ENCODE data around the gene ZDHHC1.

The ZDHHC1 gene

GRCh38 chr16:67407176-67407787 lies 9.0 kb downstream of the ZDHHC1 start:
- Histone ChIP-seq H4K20me1 (ENCODE audit: insufficient read depth, low read length) (no peaks in the 10 kb centered on the region), H3K4me2 (ENCODE audit: low read length) (no peak overlapping the region), H3K27me3 (ENCODE audit: low read depth, low read length) (no peaks in the 10 kb centered on the region), H3K79me2 (ENCODE audit: low read length) (no peaks in the 10 kb centered on the region), H3K9ac (ENCODE audit: low read length) (no peak overlapping the region), H3K36me3 (replicated peaks; ENCODE audit: low read depth, low read length) (no peaks in the 10 kb centered on the region), H3K9me3 (ENCODE audit: insufficient read depth, low read length) (no peaks in the 10 kb centered on the region), H2AFZ (ENCODE audit: low read depth, low read length) (no peak overlapping the region), H3K4me3 (ENCODE audit: low read length) (no peak overlapping the region), H3K4me1 (ENCODE audit: low read length) (no peaks in the 10 kb centered on the region), H3K27ac (ENCODE audit: low read length) (no peak overlapping the region)
- TF ChIP-seq EZH2phosphoT487 (IDR thresholded peaks at IDR 0.05; ENCODE audit: low read depth): no peak
- TF ChIP-seq CTCF (IDR thresholded peaks at IDR 0.05; ENCODE audit: low read depth, low read length): no peak

GRCh38 chr16:67406111-67406971 lies 9.9 kb downstream of the ZDHHC1 start:
- no peaks in the 10 kb centered on the region for H3K27me3 ChIP-seq (ENCODE audit: low read depth, low read length)
- no peak overlapping the region for H3K4me2 ChIP-seq (ENCODE audit: low read length)
- no peaks in the 10 kb centered on the region for H3K79me2 ChIP-seq (ENCODE audit: low read length)
- H2AFZ ChIP-seq (ENCODE audit: low read depth, low read length): no peak overlapping the region
- peaks cover 3% of the 10 kb centered on the region for H3K4me1 ChIP-seq (ENCODE audit: low read length)
- TF ChIP-seq EZH2phosphoT487 (IDR thresholded peaks at IDR 0.05; ENCODE audit: low read depth) (no peak), CTCF (IDR thresholded peaks at IDR 0.05; ENCODE audit: low read depth, low read length) (no peak)
- H3K36me3 ChIP-seq (replicated peaks; ENCODE audit: low read depth, low read length): no peaks in the 10 kb centered on the region
- H3K9me3 ChIP-seq (ENCODE audit: insufficient read depth, low read length): no peaks in the 10 kb centered on the region
- H3K9ac ChIP-seq (ENCODE audit: low read length): no peak overlapping the region
- H4K20me1 ChIP-seq (ENCODE audit: insufficient read depth, low read length): no peaks in the 10 kb centered on the region
- no peak overlapping the region for H3K27ac ChIP-seq (ENCODE audit: low read length)
- no peak overlapping the region for H3K4me3 ChIP-seq (ENCODE audit: low read length)

- Histone ChIP-seq H2AFZ (ENCODE audit: low read depth, low read length) (no peak overlapping the region), H3K27me3 (ENCODE audit: low read depth, low read length) (no peaks in the 10 kb centered on the region), H3K79me2 (ENCODE audit: low read length) (no peaks in the 10 kb centered on the region), H3K4me1 (ENCODE audit: low read length) (peaks cover 13% of the 10 kb centered on the region), H3K4me3 (ENCODE audit: low read length) (no peak overlapping the region), H3K4me2 (ENCODE audit: low read length) (no peak overlapping the region), H3K9me3 (ENCODE audit: insufficient read depth, low read length) (no peaks in the 10 kb centered on the region), H3K27ac (ENCODE audit: low read length) (no peak overlapping the region), H3K9ac (ENCODE audit: low read length) (no peak overlapping the region), H4K20me1 (ENCODE audit: insufficient read depth, low read length) (no peaks in the 10 kb centered on the region), H3K36me3 (replicated peaks; ENCODE audit: low read depth, low read length) (no peaks in the 10 kb centered on the region)
- TF ChIP-seq CTCF (IDR thresholded peaks at IDR 0.05; ENCODE audit: low read depth, low read length) (no peak), EZH2phosphoT487 (IDR thresholded peaks at IDR 0.05; ENCODE audit: low read depth) (no peak)
Observed at GRCh38 chr16:67405336-67405735, 10.9 kb downstream of the ZDHHC1 start.

GRCh38 chr16:67404740-67405226 lies 11.5 kb downstream of the ZDHHC1 start:
- no peak for TF ChIP-seq EZH2phosphoT487 (IDR thresholded peaks at IDR 0.05; ENCODE audit: low read depth)
- TF ChIP-seq CTCF (IDR thresholded peaks at IDR 0.05; ENCODE audit: low read depth, low read length): no peak
- Histone ChIP-seq H3K36me3 (replicated peaks; ENCODE audit: low read depth, low read length) (no peaks in the 10 kb centered on the region), H3K9ac (ENCODE audit: low read length) (no peak overlapping the region), H3K9me3 (ENCODE audit: insufficient read depth, low read length) (no peaks in the 10 kb centered on the region), H3K27ac (ENCODE audit: low read length) (no peak overlapping the region), H4K20me1 (ENCODE audit: insufficient read depth, low read length) (no peaks in the 10 kb centered on the region), H3K4me3 (ENCODE audit: low read length) (no peak overlapping the region), H3K4me2 (ENCODE audit: low read length) (no peak overlapping the region), H2AFZ (ENCODE audit: low read depth, low read length) (no peak overlapping the region), H3K79me2 (ENCODE audit: low read length) (no peaks in the 10 kb centered on the region), H3K27me3 (ENCODE audit: low read depth, low read length) (no peaks in the 10 kb centered on the region), H3K4me1 (ENCODE audit: low read length) (peaks cover 18% of the 10 kb centered on the region)

Data from OCI-LY3 (cell line).